ENCODE data around the gene JMJD1C.
"Not testable (repeated sequence)": the region's sequence is repeated elsewhere in the genome, so short reads cannot be mapped to it uniquely, and the experiment has no call there.

Gene JMJD1C

GRCh38 chr10:63465293-63466143 is at the start of gene JMJD1C:
Gene JMJD1C (minus strand): TSS chr10:63465977. CDS start chr10:63465662, 315 bp downstream.
- DNase-seq, result peak; percentile 48 to 80

- no peak for DNase-seq
Measured at GRCh38 chr10:63515002-63515763, 49.4 kb upstream of the JMJD1C start.

- no peak for DNase-seq
Measured at GRCh38 chr10:63506554-63506953, 40.8 kb upstream of the JMJD1C start.

GRCh38 chr10:63505562-63505961 is 39.8 kb upstream of the JMJD1C start:
- no peak for DNase-seq

- DNase-seq, result no peak
Measured at GRCh38 chr10:63504145-63504881, 38.5 kb upstream of the JMJD1C start.

GRCh38 chr10:63503395-63503794 is 37.6 kb upstream of the JMJD1C start:
- DNase-seq, result no peak

GRCh38 chr10:63502832-63503231 is 37.1 kb upstream of the JMJD1C start:
- no peak for DNase-seq

GRCh38 chr10:63501954-63502353 is 36.2 kb upstream of the JMJD1C start:
- DNase-seq, result no peak

GRCh38 chr10:63500551-63500950 is 34.8 kb upstream of the JMJD1C start:
- not testable (repeated sequence) for DNase-seq

GRCh38 chr10:63498665-63499064 is 32.9 kb upstream of the JMJD1C start:
- no peak for DNase-seq

- no peak for DNase-seq
Measured at GRCh38 chr10:63497321-63497720, 31.5 kb upstream of the JMJD1C start.

GRCh38 chr10:63496561-63496960 is 30.8 kb upstream of the JMJD1C start:
- DNase-seq, result no peak

- no peak for DNase-seq
Measured at GRCh38 chr10:63494951-63495350, 29.2 kb upstream of the JMJD1C start.

- DNase-seq, result no peak
Measured at GRCh38 chr10:63493004-63493403, 27.2 kb upstream of the JMJD1C start.

- not testable (repeated sequence) for DNase-seq
Measured at GRCh38 chr10:63492317-63492690, 26.5 kb upstream of the JMJD1C start.

GRCh38 chr10:63491588-63492316 is 26.0 kb upstream of the JMJD1C start:
- no peak for DNase-seq

GRCh38 chr10:63489838-63490237 is 24.1 kb upstream of the JMJD1C start:
- DNase-seq, result no peak

- peak; percentile 56 to 58 for DNase-seq
Measured at GRCh38 chr10:63487990-63488389, 22.2 kb upstream of the JMJD1C start.

GRCh38 chr10:63483983-63484382 is 18.2 kb upstream of the JMJD1C start:
- DNase-seq, result no peak

GRCh38 chr10:63481815-63482421 is 16.1 kb upstream of the JMJD1C start:
- no peak for DNase-seq

- DNase-seq, result no peak
Measured at GRCh38 chr10:63480237-63480636, 14.5 kb upstream of the JMJD1C start.

GRCh38 chr10:63478564-63478963 is 12.8 kb upstream of the JMJD1C start:
- no peak for DNase-seq
